ENCODE data around the gene BMPR1A. TPM values are rescaled to one million over a fixed set of nuclear protein-coding genes. Genes with fewer than 3 reads are reported as not detected.

The BMPR1A gene
- total RNA-seq, 1 experiment from 2014 or later, result 21.4 TPM

- DNase-seq, result no peak
- Mint-ChIP-seq H3K4me1 (ENCODE audit: low read depth, unreplicated experiment) (peaks cover 7% of the 10 kb centered on the region), H3K36me3 (ENCODE audit: insufficient read depth, unreplicated experiment) (no peaks in the 10 kb centered on the region), H3K9me3 (ENCODE audit: low read depth, unreplicated experiment) (no peaks in the 10 kb centered on the region), H3K27ac (ENCODE audit: unreplicated experiment) (no peak overlapping the region), H3K27me3 (ENCODE audit: unreplicated experiment) (no peaks in the 10 kb centered on the region), H3K4me3 (ENCODE audit: low read depth, unreplicated experiment) (no peak overlapping the region)
- no TSS peak for BruUV-seq (replicated peaks)
- intact Hi-C loops (cut with micrococcal nuclease; ENCODE audit: unreplicated experiment), result no loop called here
- CTCF ChIA-PET, result no interaction called here
- no peak for TF ChIP-seq CTCF (IDR thresholded peaks at IDR 0.05; ENCODE audit: unreplicated experiment)
Observed at GRCh38 chr10:86872757-86873156, 116.3 kb downstream of the BMPR1A start.

GRCh38 chr10:86876748-86877147 lies 120.3 kb downstream of the BMPR1A start:
- no peaks in the 10 kb centered on the region for H3K36me3 Mint-ChIP-seq (ENCODE audit: insufficient read depth, unreplicated experiment)
- H3K4me1 Mint-ChIP-seq (ENCODE audit: low read depth, unreplicated experiment), result peaks cover 7% of the 10 kb centered on the region
- intact Hi-C loops (cut with micrococcal nuclease; ENCODE audit: unreplicated experiment), result no loop called here
- no peak for DNase-seq
- no peak for TF ChIP-seq CTCF (IDR thresholded peaks at IDR 0.05; ENCODE audit: unreplicated experiment)
- H3K9me3 Mint-ChIP-seq (ENCODE audit: low read depth, unreplicated experiment), result no peaks in the 10 kb centered on the region
- CTCF ChIA-PET, result interaction anchor here (0.6 kb wide), 1 partner anchor 90 kb away, joined by 3 read pairs; no protein-coding TSS in a partner anchor
- H3K27ac Mint-ChIP-seq (ENCODE audit: unreplicated experiment), result no peak overlapping the region
- no peak overlapping the region for H3K4me3 Mint-ChIP-seq (ENCODE audit: low read depth, unreplicated experiment)
- BruUV-seq (replicated peaks), result no TSS peak
- H3K27me3 Mint-ChIP-seq (ENCODE audit: unreplicated experiment), result no peaks in the 10 kb centered on the region

DNA sequence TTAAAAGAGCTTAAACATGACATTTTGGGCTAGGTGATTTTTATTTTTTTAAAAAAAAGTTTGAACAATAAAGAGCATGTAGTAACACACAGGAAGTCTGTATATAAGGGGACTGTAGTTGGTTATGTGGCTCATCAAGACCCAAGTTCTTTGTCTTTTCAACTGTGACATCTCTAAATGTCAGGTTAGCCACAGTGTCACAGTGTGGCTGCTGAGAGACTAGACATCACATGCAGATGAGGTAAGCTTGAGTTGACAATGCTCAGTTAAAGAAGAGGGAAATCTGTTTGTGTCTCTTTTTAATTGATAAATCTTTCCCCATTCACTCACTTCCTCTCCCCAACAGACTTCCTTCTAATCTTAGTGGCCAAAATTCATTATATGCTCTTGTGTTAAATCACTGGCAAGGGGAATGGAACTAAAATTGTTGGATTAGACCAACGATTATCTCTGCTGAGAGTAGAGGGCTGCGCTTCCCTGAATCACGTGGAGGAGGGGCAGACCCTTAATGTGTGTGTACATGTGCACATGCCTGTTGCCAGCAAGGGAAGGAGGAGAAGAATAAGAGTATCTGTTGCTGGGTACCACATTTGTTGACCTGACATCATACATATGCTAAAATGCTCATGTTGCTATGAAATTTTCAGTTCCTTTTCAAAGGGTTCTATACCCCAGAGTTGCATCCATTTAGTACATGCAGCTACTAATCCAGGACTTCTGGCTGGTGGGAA lies 122.7 kb downstream of the BMPR1A start:
- H3K4me1 Mint-ChIP-seq (ENCODE audit: low read depth, unreplicated experiment), result no peaks in the 10 kb centered on the region
- no TSS peak for BruUV-seq (replicated peaks)
- no peak overlapping the region for H3K27ac Mint-ChIP-seq (ENCODE audit: unreplicated experiment)
- DNase-seq, result no peak
- H3K27me3 Mint-ChIP-seq (ENCODE audit: unreplicated experiment), result no peaks in the 10 kb centered on the region
- H3K9me3 Mint-ChIP-seq (ENCODE audit: low read depth, unreplicated experiment), result no peaks in the 10 kb centered on the region
- no peak for TF ChIP-seq CTCF (IDR thresholded peaks at IDR 0.05; ENCODE audit: unreplicated experiment)
- intact Hi-C loops (cut with micrococcal nuclease; ENCODE audit: unreplicated experiment), result no loop called here
- CTCF ChIA-PET, result interaction anchor here (0.6 kb wide), 1 partner anchor 9 kb away, joined by 4 read pairs; no protein-coding TSS in a partner anchor
- no peaks in the 10 kb centered on the region for H3K36me3 Mint-ChIP-seq (ENCODE audit: insufficient read depth, unreplicated experiment)
- no peak overlapping the region for H3K4me3 Mint-ChIP-seq (ENCODE audit: low read depth, unreplicated experiment)

DNA sequence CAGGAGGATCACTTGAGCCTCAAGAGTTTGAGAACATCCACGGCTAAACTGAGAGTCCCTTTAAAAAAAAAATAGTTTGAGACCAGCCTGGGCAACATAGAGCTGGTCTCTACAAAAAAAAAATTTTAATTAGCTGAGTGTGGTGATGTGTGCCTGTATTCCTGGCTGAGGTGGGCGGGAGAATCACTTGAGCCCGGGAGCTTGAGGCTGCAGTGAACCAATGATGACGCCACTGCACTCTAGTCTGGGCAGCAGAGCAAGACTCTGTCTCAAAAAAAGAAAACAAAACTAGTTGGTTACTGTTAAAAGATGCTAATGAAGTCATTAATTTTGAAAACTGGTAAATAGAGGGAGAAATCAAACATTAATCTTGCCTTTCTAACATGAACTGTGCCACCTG lies 124.6 kb downstream of the BMPR1A start:
- BruUV-seq (replicated peaks), result no TSS peak
- no peak for DNase-seq
- intact Hi-C loops (cut with micrococcal nuclease; ENCODE audit: unreplicated experiment), result no loop called here
- no peaks in the 10 kb centered on the region for H3K4me1 Mint-ChIP-seq (ENCODE audit: low read depth, unreplicated experiment)
- H3K36me3 Mint-ChIP-seq (ENCODE audit: insufficient read depth, unreplicated experiment), result no peaks in the 10 kb centered on the region
- CTCF ChIA-PET, result interaction anchor here (0.6 kb wide), 1 partner anchor 22 kb away, joined by 3 read pairs; no protein-coding TSS in a partner anchor
- H3K27ac Mint-ChIP-seq (ENCODE audit: unreplicated experiment), result no peak overlapping the region
- TF ChIP-seq CTCF (IDR thresholded peaks at IDR 0.05; ENCODE audit: unreplicated experiment), result no peak
- no peak overlapping the region for H3K4me3 Mint-ChIP-seq (ENCODE audit: low read depth, unreplicated experiment)
- no peaks in the 10 kb centered on the region for H3K9me3 Mint-ChIP-seq (ENCODE audit: low read depth, unreplicated experiment)
- H3K27me3 Mint-ChIP-seq (ENCODE audit: unreplicated experiment), result no peaks in the 10 kb centered on the region

All from Calu3 (cell line).